IPS-NIHi7 (cell line): ENCODE results near the gene TRIM5.
"Not testable (repeated sequence)": the region's sequence is repeated elsewhere in the genome, so short reads cannot be mapped to it uniquely, and the experiment has no call there.

ENCODE experiments used
- DNase-seq: peaks from one replicate; pipeline ENCODE4 v3.0.0; 2012; ENCODE audit warnings: mixed read lengths; ENCODE audit errors: extremely low spot score

The TRIM5 gene

GRCh38 chr11:5689551-5689983 lies 4.7 kb upstream of the TRIM5 start, which contains the start of gene TRIM22:
Gene TRIM22 (plus strand): TSS chr11:5689790. CDS start chr11:5696233, 6,443 bp downstream.
- peak; percentile 35 for DNase-seq

- no peak for DNase-seq
Measured at GRCh38 chr11:5688482-5688881, 3.6 kb upstream of the TRIM5 start.

GRCh38 chr11:5686426-5686825 lies 1.6 kb upstream of the TRIM5 start:
- DNase-seq = no peak

- DNase-seq = no peak
Measured at GRCh38 chr11:5684036-5684645, 733 bp downstream of the TRIM5 start.

GRCh38 chr11:5683620-5684019 lies 1.3 kb downstream of the TRIM5 start:
- DNase-seq = not testable (repeated sequence)

GRCh38 chr11:5682890-5683441 lies 1.9 kb downstream of the TRIM5 start:
- DNase-seq = not testable (repeated sequence)

GRCh38 chr11:5679811-5680210 lies 5.1 kb downstream of the TRIM5 start:
- no peak for DNase-seq

GRCh38 chr11:5674391-5674790 lies 10.5 kb downstream of the TRIM5 start:
- no peak for DNase-seq

GRCh38 chr11:5671831-5672230 lies 13.0 kb downstream of the TRIM5 start:
- DNase-seq = no peak

GRCh38 chr11:5666402-5666793 lies 18.5 kb downstream of the TRIM5 start:
- DNase-seq = no peak

- no peak for DNase-seq
Measured at GRCh38 chr11:5665746-5666401, 19.0 kb downstream of the TRIM5 start.

- no peak for DNase-seq
Measured at GRCh38 chr11:5665051-5665570, 19.8 kb downstream of the TRIM5 start.

- no peak for DNase-seq
Measured at GRCh38 chr11:5663511-5663910, 21.4 kb downstream of the TRIM5 start.

- no peak for DNase-seq
Measured at GRCh38 chr11:5658318-5658717, 26.6 kb downstream of the TRIM5 start.

- not testable (repeated sequence) for DNase-seq
Measured at GRCh38 chr11:5656956-5657355, 27.9 kb downstream of the TRIM5 start.

- no peak for DNase-seq
Measured at GRCh38 chr11:5655474-5655873, 29.4 kb downstream of the TRIM5 start.

- no peak for DNase-seq
Measured at GRCh38 chr11:5646139-5646538, 38.7 kb downstream of the TRIM5 start.

GRCh38 chr11:5643585-5643984 lies 41.3 kb downstream of the TRIM5 start:
- no peak for DNase-seq

- DNase-seq = no peak
Measured at GRCh38 chr11:5639953-5640352, 44.9 kb downstream of the TRIM5 start.

GRCh38 chr11:5631969-5632635 lies 52.8 kb downstream of the TRIM5 start:
- no peak for DNase-seq

- DNase-seq = no peak
Measured at GRCh38 chr11:5631417-5631816, 53.5 kb downstream of the TRIM5 start.

- DNase-seq = no peak
Measured at GRCh38 chr11:5626196-5626595, 58.7 kb downstream of the TRIM5 start.
